Loucy (cell line): Measurements from ENCODE around the gene ZNF276.

ENCODE experiments used
- H2AFZ ChIP-seq: fragments of 200-600 bp; sonication (generic); 2 replicates; pipeline ENCODE4 v1.6.0; 2016; ENCODE audit warnings: antibody characterized with exemption, mild to moderate bottlenecking, low read length, moderate library complexity
- H3F3A ChIP-seq: fragments of 200-600 bp; 2 replicates; pipeline ENCODE4 v1.6.0; 2016; ENCODE audit warnings: antibody characterized with exemption, low read depth, mild to moderate bottlenecking
- H3K27me3 ChIP-seq: fragments of 200-600 bp; sonication (generic); 2 replicates; pipeline ENCODE4 v1.6.1; 2014; ENCODE audit warnings: low read length, mild to moderate bottlenecking; ENCODE audit not compliant: insufficient read depth, poor library complexity, severe bottlenecking
- H3K36me3 ChIP-seq: fragments of 200-600 bp; sonication (generic); 2 replicates; pipeline ENCODE4 v1.6.1; 2016; ENCODE audit warnings: low read length; ENCODE audit not compliant: insufficient read depth
- H3K4me1 ChIP-seq: fragments of 200-600 bp; sonication (generic); 2 replicates; pipeline ENCODE4 v1.5.1; 2014; ENCODE audit warnings: low read length, mild to moderate bottlenecking; ENCODE audit not compliant: insufficient read depth, poor library complexity, severe bottlenecking
- H3K4me2 ChIP-seq: fragments of 200-600 bp; sonication (generic); 2 replicates; pipeline ENCODE4 v1.6.0; 2014; ENCODE audit warnings: antibody characterized with exemption, low read length, low read depth, mild to moderate bottlenecking; ENCODE audit not compliant: poor library complexity, severe bottlenecking
- H3K4me3 ChIP-seq: fragments of 200-600 bp; sonication (generic); 2 replicates; pipeline ENCODE4 v1.5.1; 2014; ENCODE audit warnings: low read length, mild to moderate bottlenecking, mixed read lengths; ENCODE audit not compliant: poor library complexity, severe bottlenecking
- H3K79me2 ChIP-seq: fragments of 200-600 bp; sonication (generic); 2 replicates; pipeline ENCODE4 v1.6.1; 2014; ENCODE audit warnings: low read length; ENCODE audit not compliant: insufficient read depth
- H3K9ac ChIP-seq: fragments of 200-600 bp; sonication (generic); 2 replicates; pipeline ENCODE4 v1.6.0; 2014; ENCODE audit warnings: mild to moderate bottlenecking, low read depth, low read length, moderate library complexity; ENCODE audit not compliant: poor library complexity, severe bottlenecking
- H3K9me2 ChIP-seq: fragments of 200-600 bp; sonication (generic); replicated peaks from 2 replicates; pipeline ENCODE4 v1.6.1; 2016; ENCODE audit warnings: low read depth, low read length, mixed read lengths
- H3K9me3 ChIP-seq: fragments of 200-600 bp; sonication (generic); 2 replicates; pipeline ENCODE4 v1.6.1; 2014; ENCODE audit warnings: mild to moderate bottlenecking, antibody characterized with exemption, low read length, low read depth; ENCODE audit not compliant: insufficient read depth
- H4K20me1 ChIP-seq: fragments of 200-600 bp; sonication (generic); 2 replicates; pipeline ENCODE4 v1.6.0; 2014; ENCODE audit warnings: antibody characterized with exemption, low read length, mild to moderate bottlenecking; ENCODE audit not compliant: insufficient read depth, poor library complexity, severe bottlenecking
- EZH2phosphoT487 ChIP-seq: fragments of 200-600 bp; IDR thresholded peaks from 2 replicates; pipeline ENCODE4 v1.6.1; 2018; ENCODE audit warnings: antibody characterized with exemption, mild to moderate bottlenecking, moderate library complexity, borderline replicate concordance
- TF ChIP-seq, protein P1 (sequence below): fragments of 200-600 bp; sonication (generic); conservative IDR thresholded peaks from 2 replicates; pipeline ENCODE4 v1.5.1; 2014; ENCODE audit warnings: mild to moderate bottlenecking, antibody characterized with exemption, low read length

ZNF276 gene

GRCh38 chr16:89678258-89678657 is 43.1 kb upstream of the ZNF276 start:
- no peak overlapping the region for H3K4me3 ChIP-seq
- H3K9me3 ChIP-seq = no peaks in the 10 kb centered on the region
- H2AFZ ChIP-seq = no peak overlapping the region
- no peaks in the 10 kb centered on the region for H3K4me1 ChIP-seq
- no peaks in the 10 kb centered on the region for H3K79me2 ChIP-seq
- H3K27me3 ChIP-seq = no peaks in the 10 kb centered on the region
- H3K4me2 ChIP-seq = no peak overlapping the region
- H3F3A ChIP-seq = no peaks in the 10 kb centered on the region
- no peaks in the 10 kb centered on the region for H4K20me1 ChIP-seq
- no peaks in the 10 kb centered on the region for H3K9me2 ChIP-seq
- no peak for TF ChIP-seq EZH2phosphoT487
- TF ChIP-seq, protein P1, sequence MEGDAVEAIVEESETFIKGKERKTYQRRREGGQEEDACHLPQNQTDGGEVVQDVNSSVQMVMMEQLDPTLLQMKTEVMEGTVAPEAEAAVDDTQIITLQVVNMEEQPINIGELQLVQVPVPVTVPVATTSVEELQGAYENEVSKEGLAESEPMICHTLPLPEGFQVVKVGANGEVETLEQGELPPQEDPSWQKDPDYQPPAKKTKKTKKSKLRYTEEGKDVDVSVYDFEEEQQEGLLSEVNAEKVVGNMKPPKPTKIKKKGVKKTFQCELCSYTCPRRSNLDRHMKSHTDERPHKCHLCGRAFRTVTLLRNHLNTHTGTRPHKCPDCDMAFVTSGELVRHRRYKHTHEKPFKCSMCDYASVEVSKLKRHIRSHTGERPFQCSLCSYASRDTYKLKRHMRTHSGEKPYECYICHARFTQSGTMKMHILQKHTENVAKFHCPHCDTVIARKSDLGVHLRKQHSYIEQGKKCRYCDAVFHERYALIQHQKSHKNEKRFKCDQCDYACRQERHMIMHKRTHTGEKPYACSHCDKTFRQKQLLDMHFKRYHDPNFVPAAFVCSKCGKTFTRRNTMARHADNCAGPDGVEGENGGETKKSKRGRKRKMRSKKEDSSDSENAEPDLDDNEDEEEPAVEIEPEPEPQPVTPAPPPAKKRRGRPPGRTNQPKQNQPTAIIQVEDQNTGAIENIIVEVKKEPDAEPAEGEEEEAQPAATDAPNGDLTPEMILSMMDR = no peak
- no peaks in the 10 kb centered on the region for H3K36me3 ChIP-seq
- no peak overlapping the region for H3K9ac ChIP-seq

GRCh38 chr16:89685916-89686315 is 35.4 kb upstream of the ZNF276 start:
- Histone ChIP-seq H3F3A (no peaks in the 10 kb centered on the region), H3K9ac (no peak overlapping the region), H4K20me1 (no peaks in the 10 kb centered on the region), H3K4me2 (peak overlapping the region; percentile 85), H3K9me2 (no peaks in the 10 kb centered on the region), H2AFZ (no peak overlapping the region), H3K79me2 (peaks cover 13% of the 10 kb centered on the region; the same call in 1 of the 2 replicates), H3K36me3 (no peaks in the 10 kb centered on the region), H3K27me3 (no peaks in the 10 kb centered on the region), H3K4me3 (no peak overlapping the region), H3K9me3 (no peaks in the 10 kb centered on the region), H3K4me1 (peaks cover 5% of the 10 kb centered on the region)
- no peak for TF ChIP-seq EZH2phosphoT487
- TF ChIP-seq, protein P1 = no peak

- Histone ChIP-seq H3K9ac (peak within 1 kb of the TSS; percentile 79), H3K4me1 (peaks cover 5% of the 10 kb centered on the region), H3K4me2 (peak within 1 kb of the TSS; percentile 85), H3K27me3 (no peaks in the 10 kb centered on the region), H3K79me2 (peaks cover 13% of the 10 kb centered on the region; the same call in 1 of the 2 replicates), H3K4me3 (peak within 1 kb of the TSS; percentile 85), H4K20me1 (no peaks in the 10 kb centered on the region), H3K36me3 (no peaks in the 10 kb centered on the region), H3K9me3 (no peaks in the 10 kb centered on the region), H3K9me2 (no peaks in the 10 kb centered on the region), H3F3A (no peaks in the 10 kb centered on the region), H2AFZ (peak within 1 kb of the TSS; percentile 96; the same call in 1 of the 2 replicates)
- no peak for TF ChIP-seq EZH2phosphoT487
- TF ChIP-seq, protein P1 = no peak
Measured at GRCh38 chr16:89686520-89687091, 34.7 kb upstream of the ZNF276 start, which contains the start of gene CDK10. Gene CDK10 (plus strand): TSS chr16:89686689. CDS start chr16:89686711, 22 bp downstream.
